ENCODE measurements around the gene FHOD3.

DNA sequence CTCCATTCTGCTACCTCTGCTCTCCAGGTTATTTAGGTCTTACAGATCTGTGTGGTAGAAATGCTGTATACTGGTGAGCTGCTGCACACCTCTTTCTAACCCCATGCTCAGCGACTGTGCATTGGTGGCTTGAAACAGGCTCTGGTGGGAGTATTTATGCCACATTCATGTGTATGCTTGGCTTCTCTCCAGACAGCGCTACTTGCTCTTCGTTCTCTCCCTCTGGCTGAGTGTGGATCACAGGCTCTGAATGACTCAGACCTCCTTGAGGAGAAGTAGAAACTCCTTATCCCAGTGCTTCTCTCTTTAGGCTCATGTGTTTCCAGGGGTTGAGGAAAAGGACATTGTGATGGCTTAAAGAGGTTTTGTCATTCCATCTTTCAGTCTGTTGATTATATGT, 54.9 kb downstream of the FHOD3 start:
- TF ChIP-seq CTCF (IDR thresholded peaks at IDR 0.05) (no peak), POLR2AphosphoS5 (IDR thresholded peaks at IDR 0.05; ENCODE audit: low read depth, low read length) (no peak), TCF7L2 (IDR thresholded peaks at IDR 0.05; ENCODE audit: low read depth, low read length) (no peak)
- TF ChIP-seq, protein P1, sequence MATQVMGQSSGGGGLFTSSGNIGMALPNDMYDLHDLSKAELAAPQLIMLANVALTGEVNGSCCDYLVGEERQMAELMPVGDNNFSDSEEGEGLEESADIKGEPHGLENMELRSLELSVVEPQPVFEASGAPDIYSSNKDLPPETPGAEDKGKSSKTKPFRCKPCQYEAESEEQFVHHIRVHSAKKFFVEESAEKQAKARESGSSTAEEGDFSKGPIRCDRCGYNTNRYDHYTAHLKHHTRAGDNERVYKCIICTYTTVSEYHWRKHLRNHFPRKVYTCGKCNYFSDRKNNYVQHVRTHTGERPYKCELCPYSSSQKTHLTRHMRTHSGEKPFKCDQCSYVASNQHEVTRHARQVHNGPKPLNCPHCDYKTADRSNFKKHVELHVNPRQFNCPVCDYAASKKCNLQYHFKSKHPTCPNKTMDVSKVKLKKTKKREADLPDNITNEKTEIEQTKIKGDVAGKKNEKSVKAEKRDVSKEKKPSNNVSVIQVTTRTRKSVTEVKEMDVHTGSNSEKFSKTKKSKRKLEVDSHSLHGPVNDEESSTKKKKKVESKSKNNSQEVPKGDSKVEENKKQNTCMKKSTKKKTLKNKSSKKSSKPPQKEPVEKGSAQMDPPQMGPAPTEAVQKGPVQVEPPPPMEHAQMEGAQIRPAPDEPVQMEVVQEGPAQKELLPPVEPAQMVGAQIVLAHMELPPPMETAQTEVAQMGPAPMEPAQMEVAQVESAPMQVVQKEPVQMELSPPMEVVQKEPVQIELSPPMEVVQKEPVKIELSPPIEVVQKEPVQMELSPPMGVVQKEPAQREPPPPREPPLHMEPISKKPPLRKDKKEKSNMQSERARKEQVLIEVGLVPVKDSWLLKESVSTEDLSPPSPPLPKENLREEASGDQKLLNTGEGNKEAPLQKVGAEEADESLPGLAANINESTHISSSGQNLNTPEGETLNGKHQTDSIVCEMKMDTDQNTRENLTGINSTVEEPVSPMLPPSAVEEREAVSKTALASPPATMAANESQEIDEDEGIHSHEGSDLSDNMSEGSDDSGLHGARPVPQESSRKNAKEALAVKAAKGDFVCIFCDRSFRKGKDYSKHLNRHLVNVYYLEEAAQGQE (IDR thresholded peaks at IDR 0.05; ENCODE audit: insufficient read depth in 1 of 2, low read depth in 2 of 2, low read length in 1 of 2), result no peak

All from Panc1 (cell line).